Mucosa of rectum (tissue), 2 donors: Measurements from ENCODE around the gene MBP.
"Not testable (repeated sequence)": the region's sequence is repeated elsewhere in the genome, so short reads cannot be mapped to it uniquely, and the experiment has no call there.

Experiments used
- H3K27ac ChIP-seq, 2 donors: one replicate each; pipeline ENCODE4 v1.7.0; 2013; ENCODE audit warnings: inconsistent platforms in 2 of 2, low read depth in 2 of 2, low read length in 2 of 2
- H3K27me3 ChIP-seq, 2 donors: one replicate each; pipeline ENCODE4 v1.7.0; 2013; ENCODE audit warnings: low read length in 2 of 2; ENCODE audit not compliant: control insufficient read depth in 2 of 2, insufficient read depth in 2 of 2
- H3K36me3 ChIP-seq, 2 donors: one replicate each; pipeline ENCODE4 v1.7.0; 2013; ENCODE audit warnings: low read length in 2 of 2; ENCODE audit not compliant: control insufficient read depth in 2 of 2, insufficient read depth in 2 of 2
- H3K4me1 ChIP-seq, 2 donors: one replicate each; pipeline ENCODE4 v1.7.0; 2013; ENCODE audit warnings: low read length in 2 of 2, mild to moderate bottlenecking in 1 of 2; ENCODE audit not compliant: control insufficient read depth in 2 of 2, insufficient read depth in 2 of 2
- H3K4me3 ChIP-seq, 2 donors: one replicate each; pipeline ENCODE4 v1.7.0; 2013; ENCODE audit warnings: low read length in 2 of 2
- H3K9ac ChIP-seq, 2 donors: one replicate each; pipeline ENCODE4 v1.7.0; 2013; ENCODE audit warnings: low read length in 2 of 2, low read depth in 1 of 2, mild to moderate bottlenecking in 1 of 2
- H3K9me3 ChIP-seq, 2 donors: one replicate each; pipeline ENCODE4 v1.7.0; 2013; ENCODE audit warnings: low read length in 2 of 2; ENCODE audit not compliant: control insufficient read depth in 2 of 2
- donor health status: healthy.
- donor health status: Normal muscosa, but diverticular disease.

MBP gene

DNA sequence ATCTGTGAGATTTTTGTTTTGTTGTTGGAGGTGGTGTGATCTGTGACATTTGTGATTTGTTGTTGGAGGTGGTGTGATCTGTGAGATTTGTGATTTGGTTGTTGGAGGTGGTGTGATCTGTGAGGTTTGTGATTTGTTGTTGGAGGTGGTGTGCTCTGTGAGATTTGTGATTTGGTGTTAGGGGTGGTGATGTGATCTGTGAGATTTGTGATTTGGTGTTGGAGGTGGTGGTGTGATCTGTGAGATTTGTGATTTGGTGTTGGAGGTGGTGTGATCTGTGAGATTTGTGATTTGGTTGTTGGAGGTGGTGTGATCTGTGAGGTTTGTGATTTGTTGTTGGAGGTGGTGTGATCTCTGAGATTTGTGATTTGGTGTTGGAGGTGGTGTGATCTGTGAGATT lies 165.3 kb downstream of the MBP start:
- not testable (repeated sequence) for H3K9ac ChIP-seq, H3K27me3 ChIP-seq, H3K9me3 ChIP-seq, H3K27ac ChIP-seq, H3K36me3 ChIP-seq, H3K4me3 ChIP-seq, H3K4me1 ChIP-seq

DNA sequence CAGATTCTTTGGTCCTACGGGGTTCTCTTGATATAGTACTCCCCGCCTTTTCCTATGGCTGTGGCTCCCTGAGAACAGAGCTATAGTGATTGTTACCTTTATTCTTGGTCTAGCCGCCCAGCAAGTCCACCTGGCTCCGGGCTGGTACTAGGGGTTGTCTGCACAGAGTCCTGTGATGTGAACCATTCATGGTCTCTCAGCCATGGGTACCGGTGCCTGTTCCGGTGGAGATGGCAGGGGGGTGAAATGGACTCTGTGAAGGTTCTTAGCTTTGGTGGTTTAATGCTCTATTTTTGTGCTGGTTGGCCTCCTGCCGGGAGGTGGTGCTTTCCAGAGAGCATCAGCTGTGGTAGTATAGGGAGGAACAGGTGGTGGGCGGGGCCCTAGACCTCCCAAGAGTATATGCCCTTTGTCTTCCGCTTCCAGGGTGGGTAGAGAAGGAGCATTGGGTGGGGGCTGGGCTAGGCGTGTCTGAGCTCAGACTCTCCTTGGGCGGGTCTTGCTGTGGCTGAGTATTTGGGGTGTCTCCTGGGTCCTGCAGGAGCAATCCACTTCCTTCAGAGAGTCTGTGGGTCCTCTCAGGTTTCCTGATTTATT lies 166.9 kb downstream of the MBP start:
- H3K36me3 ChIP-seq = peaks cover 10 to 12% of the 10 kb centered on the region in 2 donors
- H3K4me1 ChIP-seq, H3K27me3 ChIP-seq, H3K4me3 ChIP-seq, H3K9me3 ChIP-seq, H3K9ac ChIP-seq, H3K27ac ChIP-seq: not testable (repeated sequence)

DNA sequence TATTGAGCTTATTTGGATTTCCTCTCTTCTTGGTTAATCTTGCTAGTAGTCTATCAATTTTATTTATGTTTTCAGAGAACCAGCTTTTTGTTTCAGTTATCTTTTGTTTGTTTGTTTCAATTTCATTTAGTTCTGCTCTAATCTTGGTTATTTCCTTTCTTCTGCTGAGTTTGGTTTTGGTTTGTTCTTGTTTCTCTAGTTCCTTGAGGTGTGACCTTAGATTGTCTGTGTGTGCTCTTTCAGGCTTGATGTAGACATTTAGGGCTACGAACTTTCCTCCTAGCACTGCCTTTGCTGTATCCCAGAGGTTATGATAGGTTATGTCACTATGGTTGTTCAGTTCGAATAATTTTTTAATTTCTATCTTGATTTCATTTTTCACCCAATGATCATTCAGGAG lies 168.6 kb downstream of the MBP start:
- Histone ChIP-seq H3K9me3 (no peaks in the 10 kb centered on the region), H3K27ac (no peak overlapping the region), H3K27me3 (no peaks in the 10 kb centered on the region), H3K4me3 (no peak overlapping the region), H3K4me1 (peaks cover 2% of the 10 kb centered on the region in 2 donors), H3K9ac (no peak overlapping the region), H3K36me3 (peaks cover 20 to 21% of the 10 kb centered on the region in 2 donors)

DNA sequence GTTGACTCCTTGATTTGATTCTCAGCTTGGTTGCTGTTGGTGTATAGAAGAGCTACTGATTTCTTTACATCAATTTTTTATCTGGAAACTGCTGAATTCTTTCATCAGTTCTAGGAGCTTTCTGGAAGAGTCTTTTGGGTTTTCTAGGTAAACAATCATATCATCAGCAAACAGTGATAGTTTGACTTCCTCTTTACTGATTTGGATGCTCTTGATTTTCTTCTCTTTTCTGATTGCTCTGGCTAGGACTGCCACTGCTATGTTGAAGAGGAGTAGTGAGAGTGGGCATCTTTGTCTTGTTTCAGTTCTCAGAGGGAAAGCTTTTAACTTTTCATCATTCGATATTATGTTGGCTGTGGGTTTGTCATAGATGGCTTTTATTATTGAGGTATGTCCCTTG lies 169.7 kb downstream of the MBP start:
- H3K4me1 ChIP-seq = peaks cover 2% of the 10 kb centered on the region in 2 donors
- no peaks in the 10 kb centered on the region for H3K27me3 ChIP-seq
- no peak overlapping the region for H3K4me3 ChIP-seq
- H3K9me3 ChIP-seq = no peaks in the 10 kb centered on the region
- no peak overlapping the region for H3K9ac ChIP-seq
- H3K27ac ChIP-seq = no peak overlapping the region
- H3K36me3 ChIP-seq = peaks cover 22 to 28% of the 10 kb centered on the region in 2 donors

DNA sequence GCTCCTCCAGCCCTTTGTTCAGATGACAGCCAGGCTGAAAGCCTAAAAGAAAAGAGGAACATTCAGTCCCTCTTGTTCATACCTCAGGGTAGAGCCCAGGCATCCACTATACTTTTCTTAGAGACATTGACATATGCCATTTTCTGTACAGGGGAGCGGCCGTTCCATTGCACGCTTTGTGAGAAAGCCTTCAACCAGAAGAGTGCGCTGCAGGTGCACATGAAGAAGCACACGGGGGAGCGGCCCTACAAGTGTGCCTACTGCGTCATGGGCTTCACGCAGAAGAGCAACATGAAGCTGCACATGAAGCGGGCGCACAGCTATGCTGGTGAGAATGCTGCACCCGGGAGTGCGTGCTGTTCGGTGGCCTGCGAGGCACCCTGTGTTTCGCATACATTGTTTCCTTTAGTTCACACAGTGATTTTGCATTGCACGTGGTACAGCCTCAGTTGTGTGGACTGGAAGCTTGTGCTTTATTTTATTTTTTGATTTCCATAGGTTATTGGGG lies 172.0 kb downstream of the MBP start:
- H3K9me3 ChIP-seq = no peaks in the 10 kb centered on the region
- H3K27me3 ChIP-seq = no peaks in the 10 kb centered on the region
- H3K27ac ChIP-seq = no peak overlapping the region
- no peak overlapping the region for H3K9ac ChIP-seq
- H3K36me3 ChIP-seq = peaks cover 28 to 36% of the 10 kb centered on the region in 2 donors
- H3K4me1 ChIP-seq = peaks cover 0 to 2% of the 10 kb centered on the region in 2 donors
- H3K4me3 ChIP-seq = no peak overlapping the region

DNA sequence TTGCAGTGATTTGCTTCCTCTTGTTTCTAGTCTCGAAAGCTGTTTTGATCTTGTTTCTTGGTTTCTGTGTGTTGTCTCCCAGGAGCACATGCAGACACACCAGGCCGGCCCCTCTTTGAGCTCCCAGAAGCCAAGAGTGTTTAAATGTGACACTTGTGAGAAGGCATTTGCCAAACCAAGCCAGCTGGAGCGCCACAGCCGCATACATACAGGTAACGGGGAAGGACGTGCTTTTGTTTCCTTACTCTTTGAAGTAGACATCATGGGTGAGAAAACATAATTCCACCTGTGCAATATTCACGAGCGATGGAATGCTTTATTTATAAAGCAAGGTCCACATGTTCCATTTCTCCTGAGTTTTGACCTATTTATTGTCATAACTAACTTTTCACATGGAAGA lies 173.0 kb downstream of the MBP start:
- Histone ChIP-seq H3K27ac (no peak overlapping the region), H3K36me3 (peaks cover 28 to 36% of the 10 kb centered on the region in 2 donors), H3K4me1 (peaks cover 0 to 3% of the 10 kb centered on the region in 2 donors), H3K4me3 (no peak overlapping the region), H3K9ac (no peak overlapping the region), H3K9me3 (no peaks in the 10 kb centered on the region), H3K27me3 (no peaks in the 10 kb centered on the region)

DNA sequence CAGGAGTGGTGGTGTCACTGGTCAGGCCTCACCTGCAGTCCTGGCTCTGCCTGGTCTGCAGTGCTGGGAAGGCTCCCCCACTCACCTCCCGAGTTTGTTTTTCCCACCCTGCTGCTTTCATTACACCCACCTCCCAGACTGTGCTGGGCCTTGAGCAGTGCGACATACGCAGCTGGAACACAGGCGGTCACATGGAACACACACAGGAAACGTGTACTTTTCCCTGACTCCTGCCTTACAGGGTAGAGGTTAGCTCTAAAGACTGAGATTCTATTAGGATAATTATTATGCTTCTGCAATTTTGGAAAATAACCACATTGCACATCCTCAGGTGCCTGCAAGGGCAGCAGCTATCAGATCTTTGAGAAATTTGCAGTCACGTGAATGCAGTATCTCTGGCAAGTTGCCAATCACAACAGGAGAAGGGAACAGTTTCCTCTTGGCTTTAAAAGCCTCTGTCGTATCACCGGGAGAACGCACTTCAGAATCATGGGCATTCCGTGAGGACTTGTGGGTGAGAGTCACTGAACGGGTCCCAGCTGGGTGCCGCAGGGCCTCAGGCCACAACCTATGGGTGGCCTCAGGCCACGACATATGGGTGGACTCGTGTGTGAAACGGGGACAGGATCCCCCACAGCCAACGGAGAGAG lies 173.8 kb downstream of the MBP start:
- no peaks in the 10 kb centered on the region for H3K9me3 ChIP-seq
- H3K27ac ChIP-seq = no peak overlapping the region
- H3K4me1 ChIP-seq = peaks cover 0 to 3% of the 10 kb centered on the region in 2 donors
- no peaks in the 10 kb centered on the region for H3K27me3 ChIP-seq
- peaks cover 28 to 36% of the 10 kb centered on the region in 2 donors for H3K36me3 ChIP-seq
- H3K9ac ChIP-seq = no peak overlapping the region
- no peak overlapping the region for H3K4me3 ChIP-seq

DNA sequence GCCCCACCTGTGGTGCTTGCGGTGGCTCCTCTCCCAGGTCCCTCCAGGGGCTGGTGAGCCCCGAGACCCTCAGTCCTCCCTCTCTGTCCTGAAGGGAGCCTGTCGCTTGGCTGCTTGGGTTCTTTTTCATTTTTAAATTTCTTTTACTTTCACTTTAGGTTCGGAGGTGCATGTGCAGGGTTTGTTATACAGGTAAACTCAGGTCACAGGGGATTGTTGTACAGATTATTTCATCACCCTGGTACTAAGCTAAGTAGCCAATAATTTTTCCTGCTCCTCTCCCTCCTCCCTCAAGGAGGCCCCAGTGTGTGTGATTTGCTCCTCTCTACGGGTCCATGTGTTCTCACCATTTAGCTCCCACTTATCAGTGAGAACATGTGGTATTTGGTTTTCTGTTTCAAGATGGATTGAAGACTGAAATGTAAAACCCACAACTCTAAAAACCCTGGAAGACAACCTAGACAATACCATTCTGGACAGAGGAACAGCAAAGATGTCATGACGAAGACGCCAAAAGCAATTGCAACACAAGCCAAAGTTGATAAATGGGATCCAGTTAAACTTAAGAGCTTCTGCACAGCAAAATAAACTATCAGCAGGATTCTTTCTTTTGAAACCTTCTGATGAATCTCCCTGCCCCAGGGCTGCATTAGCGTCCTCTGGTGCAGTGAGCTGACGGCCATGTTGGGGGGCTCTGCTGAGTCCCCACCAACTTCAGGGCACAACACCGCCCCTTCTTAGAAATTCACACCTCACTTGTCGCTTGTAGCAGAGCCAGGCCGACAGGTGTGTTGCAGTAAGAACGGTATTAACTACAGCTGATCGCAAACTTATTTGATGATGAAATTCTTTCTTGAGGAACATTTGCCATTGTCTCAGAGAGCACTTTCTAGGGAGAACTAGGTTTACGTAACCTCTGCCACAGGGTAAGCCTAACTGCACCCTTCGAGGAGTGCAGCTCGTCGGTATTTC lies 174.9 kb downstream of the MBP start:
- peaks cover 28 to 36% of the 10 kb centered on the region in 2 donors for H3K36me3 ChIP-seq
- H3K27me3 ChIP-seq = no peaks in the 10 kb centered on the region
- no peaks in the 10 kb centered on the region for H3K9me3 ChIP-seq
- H3K27ac ChIP-seq = no peak overlapping the region
- no peak overlapping the region for H3K4me3 ChIP-seq
- H3K9ac ChIP-seq = no peak overlapping the region
- H3K4me1 ChIP-seq = peaks cover 0 to 3% of the 10 kb centered on the region in 2 donors

DNA sequence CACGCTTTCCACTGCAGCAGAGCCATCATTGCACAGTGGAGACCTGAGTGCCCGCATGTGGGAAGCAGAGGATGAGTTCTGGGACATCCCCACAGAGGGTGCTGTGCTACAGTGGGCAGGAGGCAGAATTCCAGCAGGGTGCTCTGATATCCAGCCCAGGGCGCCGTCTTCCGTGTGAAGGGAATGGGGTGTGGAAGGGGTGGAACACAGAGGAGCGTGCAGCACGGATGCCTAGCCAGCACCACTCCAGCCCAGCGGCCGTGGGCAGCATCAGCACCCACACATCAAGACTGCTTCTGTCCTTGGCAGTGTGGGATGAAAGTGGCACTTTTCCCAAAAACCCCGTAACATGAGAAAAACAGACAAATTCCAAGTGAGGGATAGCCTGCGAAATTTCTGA lies 175.9 kb downstream of the MBP start:
- no peaks in the 10 kb centered on the region for H3K27me3 ChIP-seq
- no peaks in the 10 kb centered on the region for H3K9me3 ChIP-seq
- peaks cover 28 to 41% of the 10 kb centered on the region in 2 donors for H3K36me3 ChIP-seq
- no peak overlapping the region for H3K27ac ChIP-seq
- H3K4me1 ChIP-seq = peaks cover 0 to 3% of the 10 kb centered on the region in 2 donors
- no peak overlapping the region for H3K9ac ChIP-seq
- H3K4me3 ChIP-seq = no peak overlapping the region
